CD4-positive, alpha-beta T cell treated with Interleukin-1 beta for 1 hour (primary cell): ENCODE data around the gene CD300E.

ENCODE experiments used
- DNase-seq, 2 donors: peaks; one replicate each; pipeline ENCODE4 v3.0.0-alpha.2; 2020 to 2022

The CD300E gene

GRCh38 chr17:74565126-74565525 lies 58.4 kb downstream of the CD300E start:
- DNase-seq = no peak

- DNase-seq = no peak
These were observed 60.2 kb downstream of the CD300E start for GRCh38 chr17:74563358-74563757.

- no peak for DNase-seq
These were observed 62.0 kb downstream of the CD300E start for GRCh38 chr17:74561586-74561985.
